Activated naive CD4-positive, alpha-beta T cell treated with anti-CD3 and anti-CD28 coated beads, Interleukin-2, amount 50 U/mL, for 72 hours (primary cell): ENCODE data around the gene MTCL1. TPM values are rescaled to one million over a fixed set of nuclear protein-coding genes. Genes with fewer than 3 reads are reported as not detected.

Source experiments
- ATAC-seq, 2 donors: fragments of 150-1000 bp; cut with Tn5 transposase; 2 replicates each; pipeline ENCODE4 v1.10.0; 2021; ENCODE audit warnings: mild to moderate bottlenecking in 2 of 2, moderate library complexity in 2 of 2
- DNase-seq, 2 donors: peaks; one replicate each; pipeline ENCODE4 v3.0.0; 2021 to 2022; ENCODE audit warnings: low spot score in 2 of 2
- H3K27ac Mint-ChIP-seq, 2 donors: one replicate each; pipeline ENCODE4 v1.8.0; 2022; ENCODE audit warnings: mild to moderate bottlenecking in 2 of 2, mixed read lengths in 2 of 2
- H3K36me3 Mint-ChIP-seq, 2 donors: one replicate each; pipeline ENCODE4 v1.8.0; 2022; ENCODE audit warnings: mixed read lengths in 2 of 2
- H3K9me3 Mint-ChIP-seq, 2 donors: one replicate each; pipeline ENCODE4 v1.8.0; 2022; ENCODE audit warnings: mixed read lengths in 2 of 2
- total RNA-seq, 2 donors: library from RNA; stranded (reverse); gene quantifications; one replicate each; pipeline ENCODE4 v1.2.3, GENCODE V29; 2022

MTCL1 gene
- total RNA-seq, 2 donors from 2014 or later: 0.06 to 0.66 TPM

DNA sequence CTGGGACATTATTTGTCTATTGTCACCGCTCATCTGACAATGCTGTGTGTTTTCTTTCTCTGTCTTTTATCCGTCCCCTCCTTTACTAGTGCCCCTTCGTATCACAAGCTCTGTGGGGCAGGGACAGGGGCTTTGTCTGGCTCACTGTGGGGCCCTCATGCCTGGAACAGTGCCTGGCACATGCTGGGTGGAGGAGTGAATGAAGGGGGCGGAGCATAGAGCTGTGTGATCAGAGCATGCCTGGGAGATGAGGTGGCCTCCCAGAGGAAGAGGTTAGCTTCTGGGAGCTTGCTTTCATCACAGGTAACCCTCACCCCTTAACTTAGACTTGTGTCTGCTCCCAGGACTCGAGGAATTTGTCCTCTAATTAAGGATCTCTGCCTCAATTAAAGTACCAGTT is 16.4 kb downstream of the MTCL1 start:
- Mint-ChIP-seq H3K9me3 (no peaks in the 10 kb centered on the region), H3K27ac (no peak overlapping the region)
- ATAC-seq: no peak

DNA sequence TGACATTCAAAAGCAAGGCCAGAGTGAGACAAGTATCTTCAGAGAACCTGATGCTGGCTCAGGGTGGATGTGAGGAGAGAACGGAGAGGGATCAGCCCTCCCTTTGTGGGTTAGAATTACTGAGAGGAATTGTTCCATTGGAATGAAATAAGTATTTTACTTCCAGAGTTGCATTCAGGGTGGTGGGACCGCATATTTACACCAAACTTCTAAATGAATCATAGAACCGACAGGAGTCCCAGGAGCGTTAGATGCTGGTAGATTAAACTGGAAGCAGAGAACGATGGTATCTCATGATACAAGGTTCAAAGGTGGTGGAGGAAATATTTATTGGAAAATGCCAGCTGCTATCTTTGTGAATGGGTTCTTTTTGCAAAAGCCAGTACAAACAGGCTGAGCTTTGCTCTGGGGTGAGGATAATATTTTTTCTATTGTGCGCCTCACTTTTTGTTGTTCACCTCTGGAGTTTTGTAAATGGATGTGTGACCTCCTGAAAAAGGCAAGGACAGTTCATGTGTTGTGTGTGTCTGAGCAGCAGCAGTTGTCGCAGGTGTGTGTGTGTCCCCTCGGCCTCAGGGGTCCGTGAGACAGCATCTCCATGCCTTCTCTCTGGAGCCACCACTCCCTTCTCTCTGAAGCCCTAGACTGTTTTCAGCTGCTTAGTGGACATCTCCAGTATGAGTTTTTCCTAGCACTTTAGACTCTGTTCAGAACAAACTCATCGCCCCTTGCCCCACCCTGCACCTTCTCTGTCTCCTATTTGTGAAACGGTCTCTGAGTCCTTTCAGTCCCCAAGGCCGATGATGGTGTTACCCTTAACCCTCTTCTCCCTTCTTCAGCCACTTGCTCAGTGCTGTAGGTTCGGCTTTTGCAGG is 17.8 kb downstream of the MTCL1 start:
- ATAC-seq: no peak
- no peak for DNase-seq
- H3K9me3 Mint-ChIP-seq: no peaks in the 10 kb centered on the region
- no peak overlapping the region for H3K27ac Mint-ChIP-seq
- H3K36me3 Mint-ChIP-seq: no peaks in the 10 kb centered on the region

More for the DNA sequence above, 16.4 kb downstream of the MTCL1 start:
- H3K36me3 Mint-ChIP-seq: no peaks in the 10 kb centered on the region
- DNase-seq: no peak

DNA sequence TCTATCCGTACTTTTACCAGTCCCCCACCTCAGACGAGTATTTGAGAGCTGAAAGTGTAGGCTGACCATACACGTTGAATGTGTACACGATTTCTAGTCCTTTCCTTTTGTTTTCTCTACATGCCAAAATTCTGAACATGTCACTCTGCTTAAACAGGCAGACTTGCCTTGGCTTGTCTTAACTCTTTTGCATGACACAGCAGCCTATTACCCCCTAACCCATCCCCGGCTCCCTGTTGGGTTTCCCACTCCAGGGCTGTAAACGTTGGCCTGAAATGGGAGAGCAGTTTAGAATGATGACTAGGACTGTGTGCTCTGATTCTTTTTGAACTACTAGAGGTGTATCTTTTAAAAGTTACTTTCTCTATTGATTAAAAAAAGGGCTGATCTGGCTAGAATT is 19.1 kb downstream of the MTCL1 start:
- Mint-ChIP-seq H3K27ac (no peak overlapping the region), H3K9me3 (no peaks in the 10 kb centered on the region), H3K36me3 (no peaks in the 10 kb centered on the region)
- ATAC-seq (no peak), DNase-seq (no peak)

DNA sequence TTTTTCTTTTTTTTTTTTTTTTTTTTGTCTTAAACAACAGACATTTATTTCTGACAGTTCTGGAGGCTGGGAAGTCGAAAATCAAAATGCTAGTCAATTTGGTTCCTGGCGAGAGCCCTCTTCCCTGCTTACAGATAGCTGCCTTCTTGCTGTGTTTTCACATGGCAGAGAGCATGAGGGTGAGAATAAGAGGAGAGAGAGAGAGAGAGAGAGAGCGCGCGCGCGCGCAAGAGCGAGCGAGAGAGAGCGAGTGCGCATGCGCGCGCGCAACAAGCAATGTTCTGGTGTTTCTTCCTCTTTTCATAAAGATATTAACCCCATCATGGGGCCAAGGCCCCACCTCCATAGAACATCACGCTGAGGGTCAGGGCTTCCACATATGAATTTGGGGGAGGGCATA is 20.9 kb downstream of the MTCL1 start:
- Mint-ChIP-seq H3K27ac (no peak overlapping the region), H3K9me3 (no peaks in the 10 kb centered on the region), H3K36me3 (no peaks in the 10 kb centered on the region)
- ATAC-seq (no peak), DNase-seq (no peak)

DNA sequence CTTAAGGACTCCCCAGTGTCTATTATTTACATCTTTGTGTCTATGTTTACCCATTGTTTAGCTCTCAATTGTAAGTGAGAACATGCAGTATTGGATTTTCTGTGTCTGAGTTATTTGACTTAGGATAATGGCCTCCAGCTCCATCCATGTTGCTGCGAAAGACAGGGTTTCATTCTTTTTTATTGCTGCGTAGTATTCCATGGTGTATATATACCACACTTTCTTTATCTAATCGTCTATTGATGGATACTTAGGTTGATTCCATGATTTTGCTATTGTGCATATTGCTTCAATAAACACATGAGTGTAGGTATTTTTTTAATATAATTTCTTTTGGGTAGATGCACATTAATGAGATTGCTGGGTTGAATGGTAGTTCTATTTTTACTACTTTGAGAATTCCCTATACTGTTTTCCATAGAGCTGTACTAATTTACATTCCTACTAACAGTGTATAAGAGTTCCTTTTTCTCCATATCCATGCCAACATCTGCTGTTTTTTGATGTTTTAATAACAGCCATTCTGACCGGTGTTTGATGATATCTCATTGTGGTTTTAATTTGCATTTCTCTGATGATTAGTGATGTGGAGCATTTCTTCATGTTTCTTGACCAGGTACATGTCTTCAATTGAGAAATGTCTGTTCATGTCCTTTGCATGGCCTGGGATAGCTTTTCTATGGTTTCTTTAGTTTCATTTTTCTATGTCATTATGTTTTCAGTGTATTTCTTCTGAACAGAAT is 21.8 kb downstream of the MTCL1 start:
- H3K27ac Mint-ChIP-seq: no peak overlapping the region
- DNase-seq (no peak), ATAC-seq (no peak)

DNA sequence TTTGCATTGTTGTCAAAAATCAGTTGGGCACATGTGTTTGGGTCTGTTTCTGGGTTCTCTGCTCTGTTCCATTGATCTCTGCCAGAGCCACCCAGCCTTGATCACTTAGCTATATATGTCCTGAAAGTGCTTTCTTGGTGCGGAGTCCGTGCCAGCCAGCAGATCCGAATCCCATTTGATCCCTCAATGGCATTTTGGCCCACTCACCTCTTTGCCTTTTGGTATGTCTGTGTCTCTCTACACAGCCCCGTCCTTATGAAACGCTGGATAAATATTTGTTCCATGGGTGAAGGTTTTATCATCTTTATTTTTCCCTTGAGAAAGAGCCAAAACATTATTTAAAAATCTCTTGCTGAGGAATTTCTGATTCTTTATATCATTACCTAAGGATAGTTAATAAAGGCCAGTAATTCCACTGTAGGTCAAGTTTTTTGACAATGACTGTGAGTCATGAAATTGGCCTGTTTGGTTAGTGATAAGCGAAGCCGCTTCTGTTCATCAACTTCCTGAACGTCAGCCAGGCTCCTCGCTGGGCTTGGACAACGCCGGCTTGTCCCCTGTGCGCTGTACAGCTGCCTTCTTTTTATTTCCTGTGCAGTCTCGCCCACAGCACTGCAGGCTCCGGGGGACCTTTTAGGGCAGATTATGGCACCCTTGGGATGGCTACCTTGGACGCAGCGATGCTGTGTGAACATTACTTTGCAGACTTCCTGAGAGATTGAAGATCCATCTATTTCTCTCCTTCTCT is 24.9 kb downstream of the MTCL1 start:
- no peak for ATAC-seq
- DNase-seq: no peak
- Mint-ChIP-seq H3K9me3 (no peaks in the 10 kb centered on the region), H3K36me3 (no peaks in the 10 kb centered on the region), H3K27ac (no peak overlapping the region)

More for the DNA sequence above, 21.8 kb downstream of the MTCL1 start:
- Mint-ChIP-seq H3K9me3 (no peaks in the 10 kb centered on the region), H3K36me3 (no peaks in the 10 kb centered on the region)

DNA sequence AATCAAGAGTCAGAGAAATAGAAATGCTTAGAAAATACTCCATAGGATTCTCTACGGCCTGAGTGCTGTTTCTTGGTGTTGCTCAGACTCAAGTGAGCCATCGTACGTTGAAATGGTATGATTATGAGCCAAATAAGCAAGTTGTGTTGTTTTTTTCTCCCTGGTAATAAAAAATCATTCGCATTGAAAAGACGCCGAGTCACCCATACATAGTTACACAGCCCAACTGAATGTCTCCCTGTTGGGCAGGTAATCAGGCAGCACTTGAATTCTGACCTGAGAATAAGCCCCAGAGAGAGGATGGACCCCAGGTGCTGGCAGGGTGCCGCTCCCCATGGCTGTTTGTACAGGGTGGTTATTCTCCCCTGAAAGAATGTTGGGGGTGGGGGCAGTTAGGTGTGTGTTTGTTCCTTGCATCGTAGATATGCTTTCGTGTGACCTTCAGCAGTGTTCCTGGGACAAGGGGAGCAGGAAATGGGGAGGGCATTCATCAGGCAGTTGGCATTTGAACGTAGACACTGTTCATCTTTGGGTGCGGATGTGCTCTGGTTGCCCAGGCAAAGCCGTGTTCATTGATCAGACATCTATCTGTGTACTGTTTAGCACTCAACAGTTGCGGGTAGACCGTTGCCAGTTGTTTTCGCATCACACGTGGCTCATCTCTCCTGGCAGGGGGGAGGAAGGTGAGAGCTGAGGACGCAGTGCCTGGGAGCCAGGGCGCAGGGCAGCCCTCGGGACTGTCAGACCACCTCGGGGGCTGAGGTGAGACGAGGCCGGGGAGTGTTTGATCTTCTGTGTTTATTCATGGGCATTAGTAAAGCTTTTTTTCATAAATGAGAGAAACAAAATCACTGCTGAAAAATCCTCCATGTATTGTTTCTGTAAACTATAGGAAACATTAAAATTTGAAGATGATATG is 27.3 kb downstream of the MTCL1 start:
- peak overlapping the region in 1 of 2 donors; percentile 48 for H3K27ac Mint-ChIP-seq
- ATAC-seq (no peak), DNase-seq (no peak)
- no peaks in the 10 kb centered on the region for H3K36me3 Mint-ChIP-seq
- no peaks in the 10 kb centered on the region for H3K9me3 Mint-ChIP-seq

DNA sequence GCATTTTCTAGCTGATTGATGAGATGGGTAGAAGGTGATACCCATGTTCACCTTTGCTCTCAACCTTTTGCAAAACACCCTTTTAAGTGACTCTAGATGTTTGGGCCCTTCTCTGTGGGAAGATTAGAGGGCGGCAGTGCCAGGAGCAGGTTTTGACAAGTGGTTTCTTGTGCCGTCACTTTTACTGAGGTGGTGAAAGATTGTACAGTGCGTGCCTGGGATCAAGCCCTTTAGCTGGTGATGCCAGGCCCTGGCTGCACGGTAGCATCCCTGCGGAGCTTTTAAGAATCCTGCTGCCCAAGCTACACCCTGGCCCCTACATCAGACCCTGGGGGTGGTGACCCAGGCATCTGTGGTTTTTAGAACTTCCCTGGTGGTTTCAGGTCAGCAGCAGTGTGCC is 29.1 kb downstream of the MTCL1 start:
- ATAC-seq (no peak), DNase-seq (no peak)
- H3K9me3 Mint-ChIP-seq: no peaks in the 10 kb centered on the region
- no peak overlapping the region for H3K27ac Mint-ChIP-seq
- H3K36me3 Mint-ChIP-seq: peaks cover 0 to 4% of the 10 kb centered on the region in 2 donors

DNA sequence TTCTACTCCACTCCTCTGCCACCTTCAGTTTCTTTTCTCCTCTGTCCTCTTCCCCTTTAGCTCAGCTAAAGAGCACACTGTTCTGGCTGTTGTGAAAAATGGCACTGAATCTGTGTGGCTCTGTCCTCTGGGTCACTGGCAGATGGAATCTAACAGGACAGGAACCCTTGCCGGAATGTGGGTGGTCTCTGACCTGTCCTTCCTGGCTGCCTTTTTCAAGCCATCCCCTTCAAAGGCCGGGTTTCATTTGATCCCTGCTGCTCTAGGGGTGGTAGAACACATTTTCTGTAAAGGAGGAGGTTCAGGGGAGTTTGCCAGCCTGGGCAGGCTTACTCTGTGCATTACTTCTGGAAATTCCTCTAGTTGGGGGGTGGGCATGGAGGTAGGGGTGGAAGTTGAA is 29.9 kb downstream of the MTCL1 start:
- H3K9me3 Mint-ChIP-seq: no peaks in the 10 kb centered on the region
- peak overlapping the region in 1 of 2 donors; percentile 44 for H3K27ac Mint-ChIP-seq
- DNase-seq (no peak), ATAC-seq (no peak)
- peaks cover 0 to 4% of the 10 kb centered on the region in 2 donors for H3K36me3 Mint-ChIP-seq

DNA sequence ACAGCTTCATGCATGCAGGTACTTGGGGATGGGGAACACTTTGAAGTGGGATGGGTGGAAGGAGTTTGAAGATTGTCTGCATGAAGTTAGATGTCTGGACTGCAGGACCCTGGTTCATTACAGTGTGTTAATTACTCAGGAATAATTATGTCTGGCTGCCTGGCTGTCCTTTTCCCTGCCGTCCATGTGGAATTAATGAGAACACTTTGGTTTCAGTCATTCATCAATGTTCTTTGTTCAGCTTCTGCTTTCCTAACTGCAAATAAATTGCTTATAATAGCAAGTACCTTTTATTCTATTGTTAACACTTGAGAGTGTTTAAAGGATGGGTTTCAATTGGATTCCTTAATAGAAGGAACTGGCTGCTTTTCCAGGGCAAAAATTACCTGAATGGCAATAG is 35.8 kb downstream of the MTCL1 start:
- Mint-ChIP-seq H3K27ac (no peak overlapping the region), H3K9me3 (peaks cover 16 to 21% of the 10 kb centered on the region in 2 donors), H3K36me3 (peaks cover 16 to 22% of the 10 kb centered on the region in 2 donors)
- DNase-seq: no peak
- ATAC-seq: no peak

DNA sequence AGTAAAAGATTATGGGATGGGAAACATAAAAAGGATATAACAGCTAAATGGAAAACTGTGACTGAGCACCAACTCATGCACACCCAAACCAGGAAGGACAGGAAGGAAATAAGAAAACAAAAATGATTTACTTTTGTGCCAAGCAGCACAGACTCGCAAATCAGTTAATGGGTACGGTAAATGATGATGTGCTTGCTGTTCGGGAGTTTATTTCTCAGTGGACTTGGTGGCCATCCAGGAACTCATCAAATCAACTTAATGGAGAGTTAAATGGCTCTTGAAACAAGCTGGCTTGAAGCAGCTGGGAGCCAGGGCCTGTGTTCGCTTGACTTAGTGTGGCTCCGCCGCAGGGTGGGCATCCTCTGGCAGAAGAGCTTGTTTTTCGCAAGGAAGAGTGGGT is 36.2 kb downstream of the MTCL1 start:
- Mint-ChIP-seq H3K27ac (no peak overlapping the region), H3K36me3 (peaks cover 16 to 22% of the 10 kb centered on the region in 2 donors), H3K9me3 (peaks cover 16 to 21% of the 10 kb centered on the region in 2 donors)
- no peak for DNase-seq
- no peak for ATAC-seq

DNA sequence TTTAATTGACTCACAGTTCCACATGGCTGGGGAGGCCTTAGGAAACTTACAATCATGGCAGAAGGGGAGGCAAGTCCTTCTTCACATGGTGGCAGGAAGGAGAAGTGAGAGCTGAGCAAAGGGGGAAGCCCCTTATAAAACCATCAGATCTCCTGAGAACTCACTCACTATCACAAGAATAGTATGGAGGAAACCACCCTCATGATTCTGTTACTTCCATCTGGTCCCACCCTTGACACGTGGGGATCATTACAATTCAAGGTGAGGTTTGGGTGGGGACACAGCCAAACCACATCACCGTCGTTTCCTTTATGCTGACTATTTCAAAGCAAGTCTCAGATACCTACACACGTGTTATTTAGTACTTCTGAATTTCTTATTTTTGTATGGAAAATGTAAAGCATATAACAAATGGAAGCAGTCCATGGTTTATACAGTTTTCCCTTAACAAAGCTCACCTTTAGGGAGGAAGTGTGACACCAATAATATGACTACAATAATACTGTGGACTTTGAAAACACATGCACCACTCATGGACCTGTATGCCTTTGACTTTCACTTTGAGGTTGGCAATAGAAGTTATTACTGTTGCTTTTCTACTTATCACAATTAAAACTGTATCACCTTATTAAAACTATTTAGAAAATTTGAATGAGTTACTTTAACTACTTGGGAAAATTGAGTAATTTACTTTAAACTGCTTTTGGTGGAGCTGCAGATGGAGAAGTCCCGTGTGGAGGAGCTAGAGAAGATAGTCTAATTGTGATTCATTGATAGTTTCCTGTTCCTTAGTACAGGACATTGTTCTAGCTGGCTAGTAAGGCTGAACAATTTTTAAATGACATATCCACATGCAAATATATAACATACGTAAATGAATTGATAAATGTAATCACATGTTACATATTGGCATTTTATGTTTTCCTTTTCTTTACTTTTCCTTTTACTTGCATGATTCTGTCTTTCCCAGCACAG is 37.3 kb downstream of the MTCL1 start:
- Mint-ChIP-seq H3K36me3 (peaks cover 16 to 22% of the 10 kb centered on the region in 2 donors), H3K9me3 (peaks cover 16 to 21% of the 10 kb centered on the region in 2 donors), H3K27ac (no peak overlapping the region)
- DNase-seq: no peak
- peak in 1 of 2 donors; percentile 94 for ATAC-seq

DNA sequence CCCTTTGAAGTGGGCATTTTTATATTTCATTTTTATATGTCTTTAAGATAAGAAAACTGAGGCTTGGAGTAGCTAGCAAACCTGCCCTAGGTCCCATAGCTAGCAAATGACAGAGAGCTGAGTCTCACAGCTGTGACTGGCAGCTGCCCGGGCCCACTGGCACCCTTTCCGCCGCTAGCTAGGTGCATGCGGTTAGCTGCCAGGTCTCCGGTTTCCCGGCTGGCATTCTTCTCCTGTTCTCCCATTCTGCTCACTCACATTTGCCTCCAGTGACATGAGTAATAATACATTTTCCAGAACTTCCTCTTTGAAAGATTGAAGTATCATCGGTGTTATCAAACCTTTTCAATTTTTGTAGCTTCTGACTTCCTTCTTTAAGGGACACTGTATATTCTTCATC is 38.7 kb downstream of the MTCL1 start:
- ATAC-seq (no peak), DNase-seq (no peak)
- Mint-ChIP-seq H3K27ac (no peak overlapping the region), H3K36me3 (peaks cover 13 to 22% of the 10 kb centered on the region in 2 donors), H3K9me3 (peaks cover 16 to 21% of the 10 kb centered on the region in 2 donors)

DNA sequence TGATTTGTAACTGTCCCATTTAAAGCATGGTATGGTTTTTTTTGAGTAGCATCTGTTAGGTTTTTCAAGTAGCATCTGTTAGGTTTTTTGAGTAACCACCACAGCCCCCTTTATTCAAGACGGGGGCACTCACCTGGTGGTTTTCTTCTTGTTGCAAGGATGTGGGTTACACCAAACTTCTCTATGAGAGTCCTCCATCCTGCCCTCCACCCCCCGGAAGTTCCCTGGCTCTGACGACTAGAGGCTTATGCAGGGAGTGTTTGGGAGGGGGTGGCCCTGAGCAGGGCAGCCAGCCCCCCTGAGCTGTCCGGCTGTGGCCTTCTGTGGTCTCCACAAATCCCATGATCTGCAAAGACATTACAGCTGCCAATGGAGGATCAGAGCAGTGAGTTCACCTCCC is 39.3 kb downstream of the MTCL1 start:
- Mint-ChIP-seq H3K36me3 (peaks cover 13 to 22% of the 10 kb centered on the region in 2 donors), H3K27ac (no peak overlapping the region), H3K9me3 (peaks cover 16 to 21% of the 10 kb centered on the region in 2 donors)
- DNase-seq (no peak), ATAC-seq (no peak)
